ENCODE measurements around the gene EMSY. TPM values are rescaled to one million over a fixed set of nuclear protein-coding genes. Genes with fewer than 3 reads are reported as not detected.

EMSY gene
- total RNA-seq, 2 experiments from 2014 or later: 29.0 to 31.4 TPM

DNA sequence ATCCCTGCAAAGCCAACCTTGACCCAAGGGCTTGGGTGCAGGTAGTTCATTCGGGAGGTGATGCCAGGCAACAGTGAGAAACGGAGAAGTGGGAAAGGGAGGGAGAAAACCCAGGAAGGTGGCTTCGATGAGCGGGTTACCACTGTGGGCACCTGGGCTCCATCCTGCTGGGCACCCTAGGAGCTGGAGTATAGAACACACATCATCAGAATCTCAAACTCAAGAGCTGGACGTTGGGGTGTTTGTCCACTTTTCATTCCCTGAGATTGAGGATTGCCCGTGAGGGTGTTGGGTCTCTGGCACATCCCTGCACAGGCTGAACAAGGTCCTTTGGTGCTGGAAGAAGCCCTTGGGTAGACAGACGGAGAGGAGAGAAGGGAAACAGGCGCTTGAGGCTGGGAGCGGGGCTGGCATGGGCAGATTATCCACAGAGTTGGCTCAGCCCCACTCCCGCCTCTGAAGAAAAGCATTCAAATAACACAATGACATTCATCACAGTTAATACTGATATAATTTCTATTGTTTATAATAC is 155.4 kb downstream of the EMSY start:
- DNase-seq (no peak), ATAC-seq (no peak)
- POLR2A ChIA-PET: no interaction called here
- H3K9me3 Mint-ChIP-seq: no peaks in the 10 kb centered on the region
- peaks cover 15% of the 10 kb centered on the region for H3K4me1 Mint-ChIP-seq (ENCODE audit: low read depth)
- H3K4me3 Mint-ChIP-seq: no peak overlapping the region
- no peak overlapping the region for H3K27ac Mint-ChIP-seq
- CTCF ChIA-PET: interaction anchor here (2.3 to 3.6 kb wide), 3 partner anchors 11 to 78 kb away, joined by 8 to 45 read pairs (median 12); no protein-coding TSS in a partner anchor
- H3K27me3 Mint-ChIP-seq: no peaks in the 10 kb centered on the region
- TF ChIP-seq, protein P1, sequence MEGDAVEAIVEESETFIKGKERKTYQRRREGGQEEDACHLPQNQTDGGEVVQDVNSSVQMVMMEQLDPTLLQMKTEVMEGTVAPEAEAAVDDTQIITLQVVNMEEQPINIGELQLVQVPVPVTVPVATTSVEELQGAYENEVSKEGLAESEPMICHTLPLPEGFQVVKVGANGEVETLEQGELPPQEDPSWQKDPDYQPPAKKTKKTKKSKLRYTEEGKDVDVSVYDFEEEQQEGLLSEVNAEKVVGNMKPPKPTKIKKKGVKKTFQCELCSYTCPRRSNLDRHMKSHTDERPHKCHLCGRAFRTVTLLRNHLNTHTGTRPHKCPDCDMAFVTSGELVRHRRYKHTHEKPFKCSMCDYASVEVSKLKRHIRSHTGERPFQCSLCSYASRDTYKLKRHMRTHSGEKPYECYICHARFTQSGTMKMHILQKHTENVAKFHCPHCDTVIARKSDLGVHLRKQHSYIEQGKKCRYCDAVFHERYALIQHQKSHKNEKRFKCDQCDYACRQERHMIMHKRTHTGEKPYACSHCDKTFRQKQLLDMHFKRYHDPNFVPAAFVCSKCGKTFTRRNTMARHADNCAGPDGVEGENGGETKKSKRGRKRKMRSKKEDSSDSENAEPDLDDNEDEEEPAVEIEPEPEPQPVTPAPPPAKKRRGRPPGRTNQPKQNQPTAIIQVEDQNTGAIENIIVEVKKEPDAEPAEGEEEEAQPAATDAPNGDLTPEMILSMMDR (IDR thresholded peaks at IDR 0.05): no peak
- intact Hi-C loops (cut with micrococcal nuclease): no loop called here
- H3K36me3 Mint-ChIP-seq (ENCODE audit: low read depth): no peaks in the 10 kb centered on the region

DNA sequence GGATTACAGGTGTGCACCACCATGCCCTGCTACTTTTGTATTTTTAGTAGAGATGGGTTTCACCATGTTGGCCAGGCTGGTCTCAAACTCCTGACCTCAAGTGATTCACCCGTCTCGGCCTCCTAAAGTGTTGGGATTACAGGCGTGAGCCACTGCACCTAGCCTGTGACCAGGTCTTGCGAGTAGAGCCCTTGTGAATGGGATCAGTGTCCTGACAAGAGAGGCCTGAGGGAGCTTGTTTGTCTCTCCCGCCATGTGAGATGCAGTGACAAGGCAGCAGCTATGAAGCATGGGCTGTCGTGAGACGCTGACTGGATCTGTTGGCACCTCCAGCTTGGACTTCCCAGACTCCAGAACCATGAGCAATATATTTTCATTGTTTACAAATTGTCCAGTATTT is 156.5 kb downstream of the EMSY start:
- DNase-seq (no peak), ATAC-seq (no peak)
- TF ChIP-seq, protein P1 (IDR thresholded peaks at IDR 0.05): no peak
- H3K27me3 Mint-ChIP-seq: no peaks in the 10 kb centered on the region
- H3K36me3 Mint-ChIP-seq (ENCODE audit: low read depth): no peaks in the 10 kb centered on the region
- intact Hi-C loops (cut with micrococcal nuclease): no loop called here
- CTCF ChIA-PET: interaction anchor here (1.0 kb wide), 1 partner anchor 9 kb away, joined by 3 read pairs; no protein-coding TSS in a partner anchor
- H3K4me1 Mint-ChIP-seq (ENCODE audit: low read depth): peaks cover 14% of the 10 kb centered on the region
- H3K4me3 Mint-ChIP-seq: no peak overlapping the region
- no peaks in the 10 kb centered on the region for H3K9me3 Mint-ChIP-seq
- POLR2A ChIA-PET: interaction anchor here (0.7 kb wide), 1 partner anchor 57 kb away, joined by 3 read pairs; no protein-coding TSS in a partner anchor
- no peak overlapping the region for H3K27ac Mint-ChIP-seq

DNA sequence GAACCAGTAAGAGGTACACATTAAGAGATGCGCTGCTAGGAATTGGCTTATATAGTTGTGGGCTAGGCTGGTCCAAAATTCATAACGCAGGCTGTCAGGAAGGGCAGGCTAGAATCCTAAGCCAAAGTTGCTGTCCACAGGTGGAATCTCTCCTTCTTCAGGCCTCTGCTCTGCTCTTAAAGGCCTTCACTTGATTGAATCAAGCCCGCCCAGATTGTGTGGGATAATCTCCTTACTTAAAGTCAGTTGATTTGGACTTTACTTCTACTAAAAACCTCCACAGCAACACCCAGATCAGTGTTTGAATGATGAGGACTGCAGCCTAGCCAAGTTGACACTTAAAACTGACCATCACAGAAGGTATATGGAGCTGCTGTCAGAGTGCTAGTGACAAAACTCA is 156.9 kb downstream of the EMSY start:
- ATAC-seq (no peak), DNase-seq (no peak)
- Mint-ChIP-seq H3K4me1 (ENCODE audit: low read depth) (peaks cover 14% of the 10 kb centered on the region), H3K9me3 (no peaks in the 10 kb centered on the region), H3K4me3 (no peak overlapping the region), H3K27ac (no peak overlapping the region), H3K27me3 (no peaks in the 10 kb centered on the region), H3K36me3 (ENCODE audit: low read depth) (no peaks in the 10 kb centered on the region)
- intact Hi-C loops (cut with micrococcal nuclease): no loop called here
- ChIA-PET POLR2A (interaction anchor here (0.7 kb wide), 1 partner anchor 56 kb away, joined by 3 read pairs; no protein-coding TSS in a partner anchor), CTCF (interaction anchor here (1.0 kb wide), 1 partner anchor 9 kb away, joined by 3 read pairs; no protein-coding TSS in a partner anchor)
- TF ChIP-seq, protein P1 (IDR thresholded peaks at IDR 0.05): no peak

DNA sequence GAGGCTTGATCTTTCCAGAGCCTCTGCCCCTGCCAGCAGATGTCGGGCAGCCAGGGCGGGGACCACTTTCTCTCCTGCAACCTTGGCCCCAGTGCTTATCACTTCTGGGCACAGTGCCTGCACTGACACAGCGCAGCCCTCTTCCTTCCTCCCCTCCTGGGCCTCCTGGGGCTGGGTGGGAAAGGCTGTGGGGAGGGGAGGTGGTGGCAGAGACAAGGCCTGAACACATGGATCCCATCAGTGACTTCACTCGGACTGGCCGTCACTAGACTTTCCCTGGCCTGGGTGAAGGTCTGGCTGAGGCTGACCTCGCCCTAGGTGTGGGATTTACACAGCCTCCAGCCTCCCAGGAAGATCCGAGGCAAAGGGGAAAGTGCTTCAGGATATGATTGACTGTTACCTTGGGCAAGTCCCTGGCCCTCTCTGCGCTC is 157.6 kb downstream of the EMSY start:
- intact Hi-C loops (cut with micrococcal nuclease): no loop called here
- CTCF ChIA-PET: no interaction called here
- H3K9me3 Mint-ChIP-seq: no peaks in the 10 kb centered on the region
- H3K4me1 Mint-ChIP-seq (ENCODE audit: low read depth): peaks cover 14% of the 10 kb centered on the region
- no peaks in the 10 kb centered on the region for H3K27me3 Mint-ChIP-seq
- no peak overlapping the region for H3K27ac Mint-ChIP-seq
- DNase-seq (no peak), ATAC-seq (no peak)
- TF ChIP-seq, protein P1 (IDR thresholded peaks at IDR 0.05): no peak
- POLR2A ChIA-PET: no interaction called here
- H3K36me3 Mint-ChIP-seq (ENCODE audit: low read depth): no peaks in the 10 kb centered on the region
- no peak overlapping the region for H3K4me3 Mint-ChIP-seq

Other genes starting within 250 kb of the EMSY start
- under 1 TPM; 0.32 to 0.43 TPM for gene WNT11, start 238.5 kb upstream of the EMSY start, total RNA-seq
- 10 to 100 TPM; 50.3 TPM for gene THAP12, start 63.9 kb upstream of the EMSY start, total RNA-seq
- 1 to 10 TPM; 2.1 to 4.2 TPM for gene GVQW3, start 63.7 kb upstream of the EMSY start, total RNA-seq
- gene LRRC32, start 225.7 kb downstream of the EMSY start, total RNA-seq: 10 to 100 TPM; 23.2 to 24.5 TPM